ENCODE data around the gene FAM162A. TPM values are rescaled to one million over a fixed set of nuclear protein-coding genes. Genes with fewer than 3 reads are reported as not detected.
A peak's percentile ranks its signal among the peaks of the same experiment; 100 is the strongest.

FAM162A gene
- total and polyA plus RNA-seq, 5 donors from 2014 or later: 23.5 to 126 (median 105) TPM

DNA sequence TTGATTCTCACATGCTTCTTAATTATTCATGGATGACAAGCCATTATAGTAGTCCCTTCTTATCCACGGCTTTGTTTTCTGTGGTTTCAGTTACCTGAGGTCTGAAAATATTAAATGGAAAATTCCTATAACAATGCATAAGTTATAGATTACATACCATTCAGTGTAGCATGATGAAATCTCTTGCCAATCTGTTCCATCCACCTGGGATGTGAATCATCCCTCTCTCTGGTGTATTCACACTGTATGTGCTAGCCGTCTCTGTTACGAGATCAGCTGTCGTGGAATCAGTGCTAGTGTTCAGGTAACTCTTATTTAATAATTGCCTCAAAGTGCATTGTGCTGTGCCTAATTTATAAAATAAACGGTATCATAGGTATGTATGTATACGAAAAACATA is 26.7 kb downstream of the FAM162A start:
- peaks cover 33% of the 10 kb centered on the region for H3K36me3 Mint-ChIP-seq

DNA sequence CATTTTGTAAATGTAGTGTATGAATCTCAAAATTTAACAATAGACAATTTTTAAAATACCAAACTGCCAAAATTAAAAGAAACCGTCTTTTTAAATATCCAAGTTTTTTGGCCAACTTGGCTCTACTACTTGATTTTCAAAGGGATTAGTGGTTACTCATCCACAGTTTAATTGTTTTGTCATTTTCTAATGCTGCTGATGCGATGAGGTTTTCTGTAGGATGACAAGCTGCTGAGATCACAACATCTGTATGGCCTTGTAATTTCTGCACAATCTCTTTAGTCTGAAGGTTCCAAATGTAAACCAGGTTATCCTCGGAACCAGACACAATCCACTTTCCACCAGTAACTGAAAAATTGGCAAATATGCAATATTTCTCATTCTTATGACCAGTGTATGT is 30.4 kb downstream of the FAM162A start:
- Histone ChIP-seq H3K36me3 (ENCODE audit: control insufficient read depth, insufficient read depth, low read length) (peaks cover 36% of the 10 kb centered on the region), H3K4me1 (ENCODE audit: control insufficient read depth, insufficient read depth, low read length, poor library complexity, severe bottlenecking) (peaks cover 20% of the 10 kb centered on the region), H3K9me3 (ENCODE audit: control insufficient read depth in 2 of 2, low read length in 2 of 2) (no peaks in the 10 kb centered on the region), H3K27me3 (ENCODE audit: control insufficient read depth, insufficient read depth, low read length) (no peaks in the 10 kb centered on the region), H3K4me3 (ENCODE audit: low read depth, low read length) (peak overlapping the region; percentile 99), H3K27ac (ENCODE audit: insufficient read depth, low read length, poor library complexity, severe bottlenecking) (peak overlapping the region; percentile 34)
- peaks cover 26% of the 10 kb centered on the region for H3K36me3 Mint-ChIP-seq
- H3K27me3 Mint-ChIP-seq: peaks cover 5% of the 10 kb centered on the region
- H3K27ac Mint-ChIP-seq: peak overlapping the region in 2 of 3 donors; percentile 59 to 99
- ATAC-seq (ENCODE audit: low read depth in 2 of 2): no peak
- H3K4me1 Mint-ChIP-seq: peaks cover 34 to 64% (median 50%) of the 10 kb centered on the region in 4 donors
- H3K4me3 Mint-ChIP-seq: peak overlapping the region; percentile 83 to 99 (median 97)
- H3K9me3 Mint-ChIP-seq: no peaks in the 10 kb centered on the region
- DNase-seq: no peak

More for the DNA sequence above, 26.7 kb downstream of the FAM162A start:
- Histone ChIP-seq H3K4me1 (ENCODE audit: control insufficient read depth, insufficient read depth, low read length, poor library complexity, severe bottlenecking) (peaks cover 10% of the 10 kb centered on the region), H3K9me3 (ENCODE audit: control insufficient read depth in 2 of 2, low read length in 2 of 2) (no peaks in the 10 kb centered on the region), H3K36me3 (ENCODE audit: control insufficient read depth, insufficient read depth, low read length) (peaks cover 68% of the 10 kb centered on the region), H3K27me3 (ENCODE audit: control insufficient read depth, insufficient read depth, low read length) (no peaks in the 10 kb centered on the region), H3K27ac (ENCODE audit: insufficient read depth, low read length, poor library complexity, severe bottlenecking) (no peak overlapping the region), H3K4me3 (ENCODE audit: low read depth, low read length) (no peak overlapping the region)
- ATAC-seq (ENCODE audit: low read depth in 2 of 2) (no peak), DNase-seq (no peak)
- peaks cover 18 to 46% (median 33%) of the 10 kb centered on the region in 4 donors for H3K4me1 Mint-ChIP-seq
- H3K9me3 Mint-ChIP-seq: no peaks in the 10 kb centered on the region
- H3K27ac Mint-ChIP-seq: peak overlapping the region in 1 of 3 donors; percentile 13
- peak overlapping the region in 1 of 4 donors; percentile 10 for H3K4me3 Mint-ChIP-seq
- H3K27me3 Mint-ChIP-seq: no peaks in the 10 kb centered on the region

DNA sequence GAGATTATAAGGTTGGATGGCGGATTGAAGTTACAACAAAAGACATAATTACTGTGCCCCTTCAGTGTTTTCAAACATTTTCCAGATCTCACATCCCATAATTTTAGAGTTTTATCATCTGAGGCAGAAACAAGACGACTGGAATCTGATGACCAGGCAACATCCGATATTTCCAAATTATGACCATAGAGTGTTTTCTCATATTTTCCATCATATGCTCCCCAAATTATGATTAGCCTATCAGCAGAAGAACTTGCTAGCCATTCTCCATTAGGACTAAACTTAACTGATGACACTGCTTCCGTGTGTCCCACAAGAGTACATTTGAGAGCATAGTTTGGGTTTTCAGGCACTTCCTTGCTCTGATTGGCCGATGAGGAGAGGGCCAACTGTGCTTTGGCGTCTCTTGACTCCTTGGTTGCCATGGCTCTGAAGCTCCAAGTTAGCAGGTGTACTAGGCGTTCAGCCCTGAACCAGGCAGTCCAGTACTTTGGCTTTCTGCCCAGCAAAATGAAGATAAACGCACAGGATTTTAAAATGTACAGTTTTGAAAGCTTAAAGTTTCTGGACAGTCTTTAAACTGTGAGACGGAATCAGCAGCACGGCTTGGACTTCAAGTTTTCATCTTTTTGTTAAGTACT is 31.2 kb downstream of the FAM162A start:
- ATAC-seq (ENCODE audit: low read depth in 2 of 2) (peak; percentile 9 to 18), DNase-seq (peak; percentile 28 to 79 (median 51))
- H3K27ac Mint-ChIP-seq: peak overlapping the region; percentile 99 to 100 (median 100)
- peaks cover 34 to 64% (median 49%) of the 10 kb centered on the region in 4 donors for H3K4me1 Mint-ChIP-seq
- H3K4me3 Mint-ChIP-seq: peak overlapping the region; percentile 96 to 99 (median 98)
- Histone ChIP-seq H3K27me3 (ENCODE audit: control insufficient read depth, insufficient read depth, low read length) (no peaks in the 10 kb centered on the region), H3K36me3 (ENCODE audit: control insufficient read depth, insufficient read depth, low read length) (peaks cover 29% of the 10 kb centered on the region), H3K9me3 (ENCODE audit: control insufficient read depth in 2 of 2, low read length in 2 of 2) (no peaks in the 10 kb centered on the region), H3K4me1 (ENCODE audit: control insufficient read depth, insufficient read depth, low read length, poor library complexity, severe bottlenecking) (peaks cover 20% of the 10 kb centered on the region), H3K4me3 (ENCODE audit: low read depth, low read length) (peak overlapping the region; percentile 99), H3K27ac (ENCODE audit: insufficient read depth, low read length, poor library complexity, severe bottlenecking) (peak overlapping the region; percentile 96)
- no peaks in the 10 kb centered on the region for H3K9me3 Mint-ChIP-seq
- peaks cover 21% of the 10 kb centered on the region for H3K36me3 Mint-ChIP-seq
- H3K27me3 Mint-ChIP-seq: peaks cover 5% of the 10 kb centered on the region

DNA sequence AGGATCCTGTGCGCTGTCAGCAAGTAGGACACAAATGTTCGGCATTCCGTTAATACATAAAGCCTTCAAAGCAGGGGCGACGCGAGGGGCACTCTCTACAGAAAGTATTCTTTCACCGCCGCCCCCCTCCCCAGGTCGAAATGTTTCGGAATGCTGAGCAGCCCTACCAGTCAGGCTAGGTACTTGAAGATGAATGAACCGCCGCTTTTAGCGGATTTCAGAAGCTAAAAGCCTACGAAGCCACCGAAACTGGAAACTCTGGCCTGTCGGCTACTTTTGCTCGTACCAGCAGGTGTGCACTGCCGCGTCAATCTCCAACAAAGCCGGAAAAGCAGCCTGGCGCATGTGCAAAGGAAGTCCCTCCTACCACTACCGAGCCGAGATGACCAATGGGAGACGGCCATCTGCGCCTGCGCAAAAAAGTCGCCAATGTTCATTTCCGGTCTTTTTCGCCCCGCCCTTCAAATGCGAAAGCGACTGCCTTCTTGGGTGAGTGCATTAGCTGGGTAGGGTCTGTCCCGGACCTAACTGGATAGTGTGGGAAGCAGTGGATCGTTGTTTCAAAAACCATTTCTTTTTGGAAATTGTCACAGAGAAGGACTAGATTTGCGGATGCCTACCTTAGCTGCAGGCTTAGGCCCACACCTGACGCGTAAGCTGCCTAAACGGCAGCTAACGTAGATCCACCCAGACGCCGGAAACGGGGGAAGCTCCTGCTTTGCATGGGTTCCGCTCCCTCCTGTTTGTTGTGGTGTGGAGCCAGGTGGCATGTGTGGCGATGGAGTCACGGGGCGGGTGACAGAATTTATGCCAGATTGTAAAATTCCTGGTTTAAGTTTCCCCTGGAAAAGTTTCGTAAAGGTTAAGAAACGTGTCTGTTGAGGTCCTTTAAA is 32.0 kb downstream of the FAM162A start, which contains the start of gene WDR5B:
TSS of gene WDR5B (minus strand) at position 301 of the 893 bp plus-strand sequence. CDS start 534 bp downstream, outside the sequence.
- H3K27ac ChIP-seq (ENCODE audit: insufficient read depth, low read length, poor library complexity, severe bottlenecking): peak within 1 kb of the TSS; percentile 96
- peaks cover 34 to 61% (median 48%) of the 10 kb centered on the region in 4 donors for H3K4me1 Mint-ChIP-seq
- H3K27me3 ChIP-seq (ENCODE audit: control insufficient read depth, insufficient read depth, low read length): no peaks in the 10 kb centered on the region
- ATAC-seq (ENCODE audit: low read depth in 2 of 2) (peak; percentile 87 to 90), DNase-seq (peak; percentile 98 to 99 (median 98))
- peak within 1 kb of the TSS; percentile 99 to 100 (median 100) for H3K27ac Mint-ChIP-seq
- H3K9me3 ChIP-seq (ENCODE audit: control insufficient read depth in 2 of 2, low read length in 2 of 2): no peaks in the 10 kb centered on the region
- no peaks in the 10 kb centered on the region for H3K9me3 Mint-ChIP-seq
- H3K4me3 Mint-ChIP-seq: peak within 1 kb of the TSS; percentile 96 to 99 (median 98)
- H3K4me1 ChIP-seq (ENCODE audit: control insufficient read depth, insufficient read depth, low read length, poor library complexity, severe bottlenecking): peaks cover 20% of the 10 kb centered on the region
- H3K36me3 Mint-ChIP-seq: peaks cover 16% of the 10 kb centered on the region
- peaks cover 5% of the 10 kb centered on the region for H3K27me3 Mint-ChIP-seq
- H3K4me3 ChIP-seq (ENCODE audit: low read depth, low read length): peak within 1 kb of the TSS; percentile 99
- peaks cover 21% of the 10 kb centered on the region for H3K36me3 ChIP-seq (ENCODE audit: control insufficient read depth, insufficient read depth, low read length)

- Mint-ChIP-seq H3K4me1 (peaks cover 33 to 60% (median 47%) of the 10 kb centered on the region in 4 donors), H3K27ac (peak overlapping the region; percentile 99 to 100 (median 100)), H3K27me3 (peaks cover 5% of the 10 kb centered on the region), H3K36me3 (peaks cover 19% of the 10 kb centered on the region), H3K4me3 (peak overlapping the region; percentile 96 to 99 (median 98)), H3K9me3 (no peaks in the 10 kb centered on the region)
- peak overlapping the region; percentile 99 for H3K4me3 ChIP-seq (ENCODE audit: low read depth, low read length)
- H3K27me3 ChIP-seq (ENCODE audit: control insufficient read depth, insufficient read depth, low read length): no peaks in the 10 kb centered on the region
- no peaks in the 10 kb centered on the region for H3K9me3 ChIP-seq (ENCODE audit: control insufficient read depth in 2 of 2, low read length in 2 of 2)
- peaks cover 23% of the 10 kb centered on the region for H3K36me3 ChIP-seq (ENCODE audit: control insufficient read depth, insufficient read depth, low read length)
- ATAC-seq (ENCODE audit: low read depth in 2 of 2) (no peak), DNase-seq (no peak)
- H3K27ac ChIP-seq (ENCODE audit: insufficient read depth, low read length, poor library complexity, severe bottlenecking): peak overlapping the region; percentile 96
- peaks cover 20% of the 10 kb centered on the region for H3K4me1 ChIP-seq (ENCODE audit: control insufficient read depth, insufficient read depth, low read length, poor library complexity, severe bottlenecking)
Measured at GRCh38 chr3:122416966-122417365, 33.0 kb downstream of the FAM162A start.

GRCh38 chr3:122421101-122421500 is 37.1 kb downstream of the FAM162A start:
- Histone ChIP-seq H3K4me3 (ENCODE audit: low read depth, low read length) (no peak overlapping the region), H3K27ac (ENCODE audit: insufficient read depth, low read length, poor library complexity, severe bottlenecking) (no peak overlapping the region), H3K27me3 (ENCODE audit: control insufficient read depth, insufficient read depth, low read length) (no peaks in the 10 kb centered on the region), H3K36me3 (ENCODE audit: control insufficient read depth, insufficient read depth, low read length) (peaks cover 25% of the 10 kb centered on the region), H3K4me1 (ENCODE audit: control insufficient read depth, insufficient read depth, low read length, poor library complexity, severe bottlenecking) (peaks cover 10% of the 10 kb centered on the region), H3K9me3 (ENCODE audit: control insufficient read depth in 2 of 2, low read length in 2 of 2) (no peaks in the 10 kb centered on the region)
- Mint-ChIP-seq H3K9me3 (no peaks in the 10 kb centered on the region), H3K4me1 (peaks cover 16 to 30% (median 22%) of the 10 kb centered on the region in 4 donors), H3K36me3 (peaks cover 31% of the 10 kb centered on the region), H3K4me3 (no peak overlapping the region), H3K27ac (no peak overlapping the region), H3K27me3 (peaks cover 2% of the 10 kb centered on the region)
- DNase-seq: no peak
- no peak for ATAC-seq (ENCODE audit: low read depth in 2 of 2)

DNA sequence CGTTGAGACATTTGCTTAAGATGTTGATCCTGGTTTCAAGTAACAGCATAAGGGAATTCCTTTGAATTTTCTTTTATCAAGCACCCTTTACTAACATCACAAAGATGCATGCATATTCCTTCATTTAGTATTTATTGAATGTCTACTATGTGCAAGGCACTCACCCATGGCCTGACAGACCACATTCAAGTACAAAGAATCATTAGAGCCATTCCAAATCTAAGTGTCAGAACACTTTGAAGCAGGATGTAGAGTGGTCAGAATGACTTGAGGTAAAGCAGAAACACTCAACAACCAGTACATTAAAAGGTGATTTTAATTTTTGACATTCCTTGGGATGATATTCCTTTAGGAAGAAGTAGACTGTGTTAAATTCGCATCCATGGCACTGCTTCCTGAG is 37.9 kb downstream of the FAM162A start:
- Histone ChIP-seq H3K27me3 (ENCODE audit: control insufficient read depth, insufficient read depth, low read length) (no peaks in the 10 kb centered on the region), H3K4me1 (ENCODE audit: control insufficient read depth, insufficient read depth, low read length, poor library complexity, severe bottlenecking) (peaks cover 3% of the 10 kb centered on the region), H3K9me3 (ENCODE audit: control insufficient read depth in 2 of 2, low read length in 2 of 2) (no peaks in the 10 kb centered on the region), H3K4me3 (ENCODE audit: low read depth, low read length) (no peak overlapping the region), H3K36me3 (ENCODE audit: control insufficient read depth, insufficient read depth, low read length) (peaks cover 32% of the 10 kb centered on the region), H3K27ac (ENCODE audit: insufficient read depth, low read length, poor library complexity, severe bottlenecking) (no peak overlapping the region)
- Mint-ChIP-seq H3K4me1 (peaks cover 14 to 23% (median 17%) of the 10 kb centered on the region in 4 donors), H3K4me3 (no peak overlapping the region), H3K36me3 (peaks cover 35% of the 10 kb centered on the region), H3K9me3 (no peaks in the 10 kb centered on the region), H3K27ac (no peak overlapping the region), H3K27me3 (no peaks in the 10 kb centered on the region)
- DNase-seq: no peak
- no peak for ATAC-seq (ENCODE audit: low read depth in 2 of 2)

All from CD4-positive, CD25-positive, alpha-beta regulatory T cell (primary cell).